Measurements from ENCODE around the gene KRTAP2-4.
"Not testable (repeated sequence)": the region's sequence is repeated elsewhere in the genome, so short reads cannot be mapped to it uniquely, and the experiment has no call there.

- not testable (repeated sequence) for TF ChIP-seq POLR2A (IDR thresholded peaks at IDR 0.05; ENCODE audit: low read depth, low read length); EZH2 (IDR thresholded peaks at IDR 0.05; ENCODE audit: borderline replicate concordance, low read depth, low read length, severe bottlenecking); CTCF (IDR thresholded peaks at IDR 0.05; ENCODE audit: extremely low read depth in 1 of 2, insufficient read depth in 1 of 2, low read depth in 1 of 2, low read length in 2 of 2); GATA2 (IDR thresholded peaks at IDR 0.05; ENCODE audit: insufficient read depth, insufficient read length, low read depth, low read length); POLR2AphosphoS5 (IDR thresholded peaks at IDR 0.05; ENCODE audit: insufficient read depth, low read depth, low read length); FOS (IDR thresholded peaks at IDR 0.05; ENCODE audit: borderline replicate concordance, insufficient read depth, low read length); JUN (IDR thresholded peaks at IDR 0.05; ENCODE audit: borderline replicate concordance, insufficient read depth, insufficient read length, low read depth); MAX (IDR thresholded peaks at IDR 0.05; ENCODE audit: insufficient read depth, insufficient read length); MYC (IDR thresholded peaks at IDR 0.05; ENCODE audit: low read depth, low read length)
Observed at GRCh38 chr17:41105347-41105746, 39.7 kb upstream of the KRTAP2-4 start, which contains the start of gene KRTAP4-9.
